ENCODE data around the gene PLAC9. TPM values are rescaled to one million over a fixed set of nuclear protein-coding genes. Genes with fewer than 3 reads are reported as not detected.

Gene PLAC9
- total and polyA plus RNA-seq, 2 donors (not counting 3 experiments of a cell fraction or from before 2014, with no cell fraction given): 1.7 to 2.0 TPM

DNA sequence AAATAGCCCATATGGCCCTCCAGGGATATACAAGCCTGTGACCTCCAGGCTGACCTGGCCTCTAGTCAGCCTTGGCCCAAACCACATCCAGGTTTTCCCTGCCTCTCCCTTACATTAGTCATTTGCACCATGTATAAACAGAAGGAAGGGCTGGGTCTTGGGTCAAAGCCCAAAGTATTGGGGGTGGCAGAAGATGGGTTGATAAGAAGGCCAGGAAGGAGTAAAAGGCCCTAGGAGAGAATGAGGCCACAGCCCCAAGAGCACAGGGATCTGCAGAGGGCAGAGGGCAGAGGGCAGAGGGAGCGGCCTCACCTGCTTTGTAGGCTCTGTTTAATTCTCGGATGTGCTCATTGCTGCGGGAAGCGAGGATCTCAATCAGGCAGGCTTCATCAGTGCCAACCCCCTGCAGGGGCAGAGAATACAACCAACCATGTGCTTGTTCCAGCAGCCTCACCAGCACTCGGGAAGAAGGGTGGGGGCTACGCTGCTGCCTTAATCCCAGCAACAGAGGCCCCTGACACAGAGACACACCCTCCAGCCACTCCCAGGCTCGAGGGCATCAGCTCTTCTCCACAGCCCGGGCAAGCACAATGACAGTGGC lies 31.3 kb downstream of the PLAC9 start:
- Histone ChIP-seq H3K4me3 (replicated peaks in 1 of 3; ENCODE audit: insufficient read depth in 1 of 3, low read depth in 1 of 3, low read length in 3 of 3) (no peak overlapping the region), H3K4me1 (ENCODE audit: control insufficient read depth, extremely low read depth, insufficient read depth, low read length) (peaks cover 33% of the 10 kb centered on the region), H2AFZ (ENCODE audit: low read depth, low read length) (no peak overlapping the region), H3K9me1 (replicated peaks; ENCODE audit: control insufficient read depth, extremely low read depth, insufficient read depth, low read length) (no peaks in the 10 kb centered on the region), H3K27ac (ENCODE audit: insufficient read depth, low read depth, low read length) (no peak overlapping the region), H3K4me2 (ENCODE audit: insufficient read depth, low read length) (no peak overlapping the region), H3K27me3 (ENCODE audit: control insufficient read depth in 2 of 2, insufficient read depth in 2 of 2, low read length in 2 of 2) (no peaks in the 10 kb centered on the region), H3K9ac (replicated peaks; ENCODE audit: extremely low read depth, insufficient read depth, low read length) (no peak overlapping the region), H3K9me3 (replicated peaks; ENCODE audit: control insufficient read depth, insufficient read depth, low read length) (no peaks in the 10 kb centered on the region), H3K79me2 (ENCODE audit: control insufficient read depth, insufficient read depth, low read length) (no peaks in the 10 kb centered on the region), H3K36me3 (ENCODE audit: control insufficient read depth in 2 of 2, extremely low read depth in 1 of 2, insufficient read depth in 2 of 2, low read length in 2 of 2) (peaks cover 0 to 16% of the 10 kb centered on the region in 2 experiments), H4K20me1 (replicated peaks; ENCODE audit: control insufficient read depth, extremely low read depth, insufficient read depth, low read length) (no peaks in the 10 kb centered on the region)
- BruUV-seq (replicated peaks): no TSS peak
- DNase-seq (ENCODE audit: low read depth, low spot score) (peak; percentile 48), FAIRE-seq (peak; percentile 89)
- dilution Hi-C loops (cut with MboI; ENCODE audit: extremely low pct_ligation_motif_present, low sequenced_read_pairs) (no loop called here), intact Hi-C loops (cut with micrococcal nuclease) (no loop called here)
- ChIA-PET CTCF (interaction anchor here (1.0 to 2.3 kb wide), 2 partner anchors 20 to 40 kb away, joined by 5 to 8 read pairs; no protein-coding TSS in a partner anchor), POLR2A (no interaction called here)
- TF ChIP-seq GATA2 (IDR thresholded peaks at IDR 0.05; ENCODE audit: insufficient read depth, insufficient read length, low read depth, low read length) (peak; percentile 96), FOS (IDR thresholded peaks at IDR 0.05; ENCODE audit: borderline replicate concordance, insufficient read depth, low read length) (peak; percentile 71), POLR2AphosphoS5 (IDR thresholded peaks at IDR 0.05; ENCODE audit: insufficient read depth, low read depth, low read length) (peak; percentile 77), POLR2A (IDR thresholded peaks at IDR 0.05; ENCODE audit: low read depth, low read length) (no peak), JUN (IDR thresholded peaks at IDR 0.05; ENCODE audit: borderline replicate concordance, insufficient read depth, insufficient read length, low read depth) (no peak)
- TF ChIP-seq, protein P1, sequence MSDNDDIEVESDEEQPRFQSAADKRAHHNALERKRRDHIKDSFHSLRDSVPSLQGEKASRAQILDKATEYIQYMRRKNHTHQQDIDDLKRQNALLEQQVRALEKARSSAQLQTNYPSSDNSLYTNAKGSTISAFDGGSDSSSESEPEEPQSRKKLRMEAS (IDR thresholded peaks at IDR 0.05; ENCODE audit: insufficient read depth, insufficient read length): no peak

DNA sequence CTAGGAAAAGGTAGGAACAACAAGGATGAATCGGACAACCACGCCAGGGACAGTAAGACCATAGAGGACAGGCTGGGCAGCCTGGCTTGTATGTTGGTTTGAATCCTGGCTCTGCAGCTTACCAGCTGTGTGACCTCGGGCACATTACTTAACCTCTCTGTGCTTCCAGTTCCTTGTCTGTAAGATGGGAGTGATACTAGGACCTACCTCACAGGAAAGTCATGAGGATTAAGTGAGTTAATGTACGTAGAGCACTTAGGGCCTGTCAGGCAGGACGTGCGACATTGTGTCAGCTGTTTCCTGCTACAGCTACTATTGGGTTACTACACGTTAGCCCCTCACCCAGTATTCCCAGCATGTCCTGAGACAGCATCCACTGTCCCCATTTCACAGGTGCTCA lies 32.1 kb downstream of the PLAC9 start:
- TF ChIP-seq, protein P1 (IDR thresholded peaks at IDR 0.05; ENCODE audit: insufficient read depth, insufficient read length): no peak
- no peak for TF ChIP-seq GATA2 (IDR thresholded peaks at IDR 0.05; ENCODE audit: insufficient read depth, insufficient read length, low read depth, low read length)
- no peak for TF ChIP-seq POLR2AphosphoS5 (IDR thresholded peaks at IDR 0.05; ENCODE audit: insufficient read depth, low read depth, low read length)
- TF ChIP-seq MYC (IDR thresholded peaks at IDR 0.05; ENCODE audit: low read depth, low read length): no peak
- TF ChIP-seq, protein P2, sequence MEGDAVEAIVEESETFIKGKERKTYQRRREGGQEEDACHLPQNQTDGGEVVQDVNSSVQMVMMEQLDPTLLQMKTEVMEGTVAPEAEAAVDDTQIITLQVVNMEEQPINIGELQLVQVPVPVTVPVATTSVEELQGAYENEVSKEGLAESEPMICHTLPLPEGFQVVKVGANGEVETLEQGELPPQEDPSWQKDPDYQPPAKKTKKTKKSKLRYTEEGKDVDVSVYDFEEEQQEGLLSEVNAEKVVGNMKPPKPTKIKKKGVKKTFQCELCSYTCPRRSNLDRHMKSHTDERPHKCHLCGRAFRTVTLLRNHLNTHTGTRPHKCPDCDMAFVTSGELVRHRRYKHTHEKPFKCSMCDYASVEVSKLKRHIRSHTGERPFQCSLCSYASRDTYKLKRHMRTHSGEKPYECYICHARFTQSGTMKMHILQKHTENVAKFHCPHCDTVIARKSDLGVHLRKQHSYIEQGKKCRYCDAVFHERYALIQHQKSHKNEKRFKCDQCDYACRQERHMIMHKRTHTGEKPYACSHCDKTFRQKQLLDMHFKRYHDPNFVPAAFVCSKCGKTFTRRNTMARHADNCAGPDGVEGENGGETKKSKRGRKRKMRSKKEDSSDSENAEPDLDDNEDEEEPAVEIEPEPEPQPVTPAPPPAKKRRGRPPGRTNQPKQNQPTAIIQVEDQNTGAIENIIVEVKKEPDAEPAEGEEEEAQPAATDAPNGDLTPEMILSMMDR (IDR thresholded peaks at IDR 0.05; ENCODE audit: extremely low read depth in 1 of 2, insufficient read depth in 1 of 2, low read depth in 1 of 2, low read length in 2 of 2): no peak
- TF ChIP-seq POLR2A (IDR thresholded peaks at IDR 0.05; ENCODE audit: low read depth, low read length): no peak
- TF ChIP-seq JUN (IDR thresholded peaks at IDR 0.05; ENCODE audit: borderline replicate concordance, insufficient read depth, insufficient read length, low read depth): no peak
- no peak for TF ChIP-seq FOS (IDR thresholded peaks at IDR 0.05; ENCODE audit: borderline replicate concordance, insufficient read depth, low read length)
- TF ChIP-seq EZH2 (IDR thresholded peaks at IDR 0.05; ENCODE audit: borderline replicate concordance, low read depth, low read length, severe bottlenecking): no peak
- Histone ChIP-seq H3K36me3 (ENCODE audit: control insufficient read depth in 2 of 2, extremely low read depth in 1 of 2, insufficient read depth in 2 of 2, low read length in 2 of 2) (peaks cover 0 to 16% of the 10 kb centered on the region in 2 experiments), H3K4me3 (replicated peaks in 1 of 3; ENCODE audit: insufficient read depth in 1 of 3, low read depth in 1 of 3, low read length in 3 of 3) (no peak overlapping the region), H3K4me1 (ENCODE audit: control insufficient read depth, extremely low read depth, insufficient read depth, low read length) (peaks cover 29% of the 10 kb centered on the region), H2AFZ (ENCODE audit: low read depth, low read length) (no peak overlapping the region), H3K27ac (ENCODE audit: insufficient read depth, low read depth, low read length) (peak overlapping the region; percentile 4), H3K9me1 (replicated peaks; ENCODE audit: control insufficient read depth, extremely low read depth, insufficient read depth, low read length) (no peaks in the 10 kb centered on the region), H3K27me3 (ENCODE audit: control insufficient read depth in 2 of 2, insufficient read depth in 2 of 2, low read length in 2 of 2) (no peaks in the 10 kb centered on the region), H4K20me1 (replicated peaks; ENCODE audit: control insufficient read depth, extremely low read depth, insufficient read depth, low read length) (no peaks in the 10 kb centered on the region), H3K9ac (replicated peaks; ENCODE audit: extremely low read depth, insufficient read depth, low read length) (no peak overlapping the region), H3K4me2 (ENCODE audit: insufficient read depth, low read length) (no peak overlapping the region), H3K9me3 (replicated peaks; ENCODE audit: control insufficient read depth, insufficient read depth, low read length) (no peaks in the 10 kb centered on the region), H3K79me2 (ENCODE audit: control insufficient read depth, insufficient read depth, low read length) (no peaks in the 10 kb centered on the region)
- dilution Hi-C loops (cut with MboI; ENCODE audit: extremely low pct_ligation_motif_present, low sequenced_read_pairs): no loop called here
- no TSS peak for BruUV-seq (replicated peaks)
- POLR2A ChIA-PET: no interaction called here
- DNase-seq (ENCODE audit: low read depth, low spot score) (no peak), FAIRE-seq (peak; percentile 15)
- CTCF ChIA-PET: interaction anchor here (1.0 to 2.3 kb wide), 7 partner anchors 10 to 58 kb away, joined by 3 to 8 read pairs (median 4); no protein-coding TSS in a partner anchor
- intact Hi-C loops (cut with micrococcal nuclease): no loop called here
